Vagina (tissue), 2 donors: Measurements from ENCODE around the gene TUBGCP3. TPM values are rescaled to one million over a fixed set of nuclear protein-coding genes. Genes with fewer than 3 reads are reported as not detected.

ENCODE experiments used
- DNase-seq, 2 donors: peaks; one replicate each; pipeline ENCODE4 v3.0.0-alpha.2; 2017; ENCODE audit errors: extremely low spot score in 2 of 2
- H3K27ac ChIP-seq: fragments of 200-600 bp; sonication (generic); one replicate; pipeline ENCODE4 v1.5.1; 2019
- H3K27me3 ChIP-seq: fragments of 200-600 bp; sonication (generic); one replicate; pipeline ENCODE4 v1.5.1; 2019
- H3K36me3 ChIP-seq, 2 donors: fragments of 200-600 bp; sonication (generic); one replicate each; pipeline ENCODE4 v1.5.1; 2017 to 2019
- H3K4me1 ChIP-seq: fragments of 200-600 bp; sonication (generic); one replicate; pipeline ENCODE4 v1.5.1; 2019
- H3K4me3 ChIP-seq, 2 donors: fragments of 200-600 bp; sonication (generic); 1 replicate in 1 of 2; 2 replicates in 1 of 2; pipeline ENCODE4 v1.5.1; 2016 to 2019
- H3K9me3 ChIP-seq: fragments of 200-600 bp; sonication (generic); one replicate; pipeline ENCODE4 v1.5.1; 2019
- CTCF ChIP-seq, 3 experiments: fragments of 450-650 bp in 2 of 3; fragments of 200-600 bp in 1 of 3; sonication (generic) in 1 of 3; IDR thresholded peaks; one replicate each; pipeline ENCODE4 v1.5.1; 2017 to 2019; ENCODE audit warnings: antibody characterized with exemption in 3 of 3, mild to moderate bottlenecking in 2 of 3, moderate library complexity in 2 of 3
- POLR2A ChIP-seq, 2 donors: fragments of 450-650 bp; IDR thresholded peaks; one replicate each; pipeline ENCODE4 v1.6.1; 2017; ENCODE audit warnings: antibody characterized with exemption in 2 of 2, mild to moderate bottlenecking in 2 of 2, moderate library complexity in 2 of 2
- POLR2AphosphoS5 ChIP-seq, 2 donors: sonication (generic); formaldehyde crosslinking; IDR thresholded peaks; one replicate each; pipeline ENCODE4 v1.9.0; 2017; ENCODE audit warnings: antibody characterized with exemption in 2 of 2, mild to moderate bottlenecking in 2 of 2, low read depth in 1 of 2; ENCODE audit not compliant: insufficient read depth in 1 of 2
- intact Hi-C: fragments of 100-400 bp; cut with DNase I; formaldehyde crosslinking; loops from one replicate; pipeline ENCODE4 v1.15.1; 2023
- total RNA-seq: library from RNA; depleted of rRNA; stranded (reverse); fragments of >200 nt; gene quantifications from one replicate; pipeline ENCODE4 v1.2.3, GENCODE V29; 2016

TUBGCP3 gene
- total RNA-seq, 1 donor from 2014 or later, result 23.3 TPM

- TF ChIP-seq POLR2AphosphoS5 (IDR thresholded peaks at IDR 0.05; ENCODE audit: insufficient read depth in 1 of 2, low read depth in 1 of 2) (no peak), CTCF (IDR thresholded peaks at IDR 0.05) (no peak), POLR2A (IDR thresholded peaks at IDR 0.05) (no peak)
- Histone ChIP-seq H3K36me3 (no peaks in the 10 kb centered on the region), H3K4me3 (no peak overlapping the region), H3K4me1 (no peaks in the 10 kb centered on the region), H3K9me3 (no peaks in the 10 kb centered on the region), H3K27ac (no peak overlapping the region), H3K27me3 (no peaks in the 10 kb centered on the region)
- intact Hi-C loops, result loop anchor here (5.0 kb wide), 1 partner anchor 359 kb away; no protein-coding TSS in a partner anchor
- DNase-seq, result no peak
Observed at GRCh38 chr13:112626124-112626523, 38.2 kb upstream of the TUBGCP3 start.

- Histone ChIP-seq H3K4me3 (no peak overlapping the region), H3K36me3 (no peaks in the 10 kb centered on the region), H3K4me1 (no peaks in the 10 kb centered on the region), H3K27ac (no peak overlapping the region), H3K27me3 (no peaks in the 10 kb centered on the region), H3K9me3 (no peaks in the 10 kb centered on the region)
- TF ChIP-seq POLR2AphosphoS5 (IDR thresholded peaks at IDR 0.05; ENCODE audit: insufficient read depth in 1 of 2, low read depth in 1 of 2), result no peak
- TF ChIP-seq CTCF (IDR thresholded peaks at IDR 0.05), result no peak
- no peak for TF ChIP-seq POLR2A (IDR thresholded peaks at IDR 0.05)
- DNase-seq, result no peak
- intact Hi-C loops, result loop anchor here (5.0 kb wide), 1 partner anchor 358 kb away; no protein-coding TSS in a partner anchor
Observed at GRCh38 chr13:112625698-112626097, 37.7 kb upstream of the TUBGCP3 start.

- no peaks in the 10 kb centered on the region for H3K4me1 ChIP-seq
- intact Hi-C loops, result loop anchor here (5.0 kb wide), 1 partner anchor 358 kb away; no protein-coding TSS in a partner anchor
- H3K36me3 ChIP-seq, result no peaks in the 10 kb centered on the region
- no peak overlapping the region for H3K27ac ChIP-seq
- TF ChIP-seq CTCF (IDR thresholded peaks at IDR 0.05) (no peak), POLR2AphosphoS5 (IDR thresholded peaks at IDR 0.05; ENCODE audit: insufficient read depth in 1 of 2, low read depth in 1 of 2) (no peak), POLR2A (IDR thresholded peaks at IDR 0.05) (no peak)
- H3K4me3 ChIP-seq, result no peak overlapping the region
- H3K27me3 ChIP-seq, result no peaks in the 10 kb centered on the region
- H3K9me3 ChIP-seq, result no peaks in the 10 kb centered on the region
- no peak for DNase-seq
Observed at GRCh38 chr13:112624602-112625430, 36.9 kb upstream of the TUBGCP3 start.

- intact Hi-C loops, result no loop called here
Observed at GRCh38 chr13:112624040-112624439, 36.1 kb upstream of the TUBGCP3 start.

More at GRCh38 chr13:112624040-112624439, 36.1 kb upstream of the TUBGCP3 start:
- Histone ChIP-seq H3K36me3 (no peaks in the 10 kb centered on the region), H3K4me3 (no peak overlapping the region), H3K27me3 (no peaks in the 10 kb centered on the region), H3K9me3 (no peaks in the 10 kb centered on the region), H3K4me1 (no peaks in the 10 kb centered on the region), H3K27ac (no peak overlapping the region)
- TF ChIP-seq POLR2A (IDR thresholded peaks at IDR 0.05), result no peak
- no peak for TF ChIP-seq POLR2AphosphoS5 (IDR thresholded peaks at IDR 0.05; ENCODE audit: insufficient read depth in 1 of 2, low read depth in 1 of 2)
- TF ChIP-seq CTCF (IDR thresholded peaks at IDR 0.05), result no peak
- DNase-seq, result no peak
